Measurements from ENCODE around the gene BTBD16. TPM values are rescaled to one million over a fixed set of nuclear protein-coding genes. Genes with fewer than 3 reads are reported as not detected.

The BTBD16 gene
- total RNA-seq, 4 donors from 2014 or later, result not detected

GRCh38 chr10:122297583-122297982, 26.5 kb downstream of the BTBD16 start:
- no peak for DNase-seq
- no peak overlapping the region for H3K27ac ChIP-seq
- H3K9me3 ChIP-seq, result no peaks in the 10 kb centered on the region
- WGBS, 2 donors, result 82 to 85% methylated on average over 7 to 8 of the region's 8 CpGs
- H3K4me3 ChIP-seq, result no peak overlapping the region
- H3K27me3 ChIP-seq, result no peaks in the 10 kb centered on the region
- intact Hi-C loops (cut with DNase I), result loop anchor here (5.0 kb wide), 2 partner anchors 140 to 270 kb away; no protein-coding TSS in a partner anchor
- no peaks in the 10 kb centered on the region for H3K36me3 ChIP-seq
- TF ChIP-seq POLR2A (IDR thresholded peaks at IDR 0.05) (no peak), CTCF (IDR thresholded peaks at IDR 0.05) (no peak)
- H3K4me1 ChIP-seq, result peaks cover 0 to 32% (median 8%) of the 10 kb centered on the region in 3 donors

GRCh38 chr10:122298206-122298597, 27.1 kb downstream of the BTBD16 start:
- intact Hi-C loops (cut with DNase I), result loop anchor here (5.0 kb wide), 2 partner anchors 139 to 269 kb away; no protein-coding TSS in a partner anchor
- Histone ChIP-seq H3K4me1 (peaks cover 0 to 32% (median 8%) of the 10 kb centered on the region in 3 donors), H3K27ac (no peak overlapping the region), H3K9me3 (no peaks in the 10 kb centered on the region), H3K4me3 (no peak overlapping the region), H3K27me3 (no peaks in the 10 kb centered on the region), H3K36me3 (no peaks in the 10 kb centered on the region)
- no peak for DNase-seq
- TF ChIP-seq CTCF (IDR thresholded peaks at IDR 0.05) (no peak), POLR2A (IDR thresholded peaks at IDR 0.05) (no peak)
- WGBS, 2 donors, result 78 to 79% methylated on average over 6 of the region's 6 CpGs

- H3K27ac ChIP-seq, result peak overlapping the region in 1 of 4 donors; percentile 17
- H3K4me1 ChIP-seq, result peaks cover 0 to 31% (median 8%) of the 10 kb centered on the region in 3 donors
- no peaks in the 10 kb centered on the region for H3K27me3 ChIP-seq
- no peak for DNase-seq
- H3K36me3 ChIP-seq, result no peaks in the 10 kb centered on the region
- H3K4me3 ChIP-seq, result peak overlapping the region in 2 of 4 donors; percentile 7 to 48
- H3K9me3 ChIP-seq, result no peaks in the 10 kb centered on the region
- intact Hi-C loops (cut with DNase I), result loop anchor here (5.0 kb wide), 2 partner anchors 139 to 269 kb away; no protein-coding TSS in a partner anchor
- TF ChIP-seq POLR2A (IDR thresholded peaks at IDR 0.05) (no peak), CTCF (IDR thresholded peaks at IDR 0.05) (peak; percentile 70 to 95 (median 92))
- 10 to 36% methylated on average over 6 to 11 of the region's 15 CpGs for WGBS, 2 donors
Observed at GRCh38 chr10:122298598-122299301, 27.7 kb downstream of the BTBD16 start.

- intact Hi-C loops (cut with DNase I), result loop anchor here (5.0 kb wide), 2 partner anchors 138 to 268 kb away; no protein-coding TSS in a partner anchor
- no peak for DNase-seq
- 80 to 89% methylated on average over 14 of the region's 14 CpGs for WGBS, 2 donors
- TF ChIP-seq POLR2A (IDR thresholded peaks at IDR 0.05) (no peak), CTCF (IDR thresholded peaks at IDR 0.05) (no peak)
- H3K4me1 ChIP-seq, result peaks cover 0 to 23% (median 7%) of the 10 kb centered on the region in 3 donors
- no peak overlapping the region for H3K27ac ChIP-seq
- H3K4me3 ChIP-seq, result no peak overlapping the region
- H3K27me3 ChIP-seq, result no peaks in the 10 kb centered on the region
- H3K9me3 ChIP-seq, result no peaks in the 10 kb centered on the region
- no peaks in the 10 kb centered on the region for H3K36me3 ChIP-seq
Observed at GRCh38 chr10:122299423-122300075, 28.5 kb downstream of the BTBD16 start.
